HCT116 (cell line): ENCODE results near the gene GNMT. TPM values are rescaled to one million over a fixed set of nuclear protein-coding genes. Genes with fewer than 3 reads are reported as not detected.
A peak's percentile ranks its signal among the peaks of the same experiment; 100 is the strongest.
"Not testable (repeated sequence)": the region's sequence is repeated elsewhere in the genome, so short reads cannot be mapped to it uniquely, and the experiment has no call there.

Source experiments
- ATAC-seq: fragments of 200-7000 bp; cut with Tn5 transposase; 2 replicates; pipeline ENCODE4 v1.9.1; 2020; ENCODE audit warnings: mild to moderate bottlenecking, moderate library complexity
- BruUV-seq: library from RNA; stranded (reverse); fragments of 400-500 nt; replicated peaks from 2 replicates; lab custom pipeline; 2021; lab: Mats Ljungman, UMichigan
- CTCF ChIA-PET: fragments of 300-600 bp; sonication (Branson Sonifier 250); formaldehyde crosslinking; loops from one replicate; lab custom pipeline; 2021; ENCODE audit warnings: antibody characterized with exemption; lab: Charles Lee
- POLR2A ChIA-PET: fragments of 300-600, 350-600 bp; sonication (Branson Sonifier 250); formaldehyde crosslinking; loops from one replicate; lab custom pipeline; 2021; ENCODE audit warnings: antibody characterized with exemption; lab: Charles Lee
- RAD21 ChIA-PET, 2 experiments: fragments of 300-600 bp; sonication (Branson Sonifier 250); formaldehyde crosslinking; loops; one replicate each; lab custom pipeline; 2023; ENCODE audit warnings: low total read pairs in 2 of 2; ENCODE audit not compliant: uncharacterized antibody in 2 of 2, unreplicated experiment in 2 of 2, low non-redundant PET in 1 of 2; lab: Charles Lee
- DNase-seq: peaks from one replicate; pipeline ENCODE4 v3.0.0-alpha.2; 2010; ENCODE audit warnings: low read depth, low spot score
- H2AFZ ChIP-seq: fragments of 200-600 bp; shearing (Covaris generic), sonication (generic); 2 replicates; pipeline ENCODE4 v1.6.1; 2017; ENCODE audit warnings: low read depth, mixed run types, mixed read lengths, antibody characterized with exemption, low read length; ENCODE audit not compliant: poor library complexity, severe bottlenecking
- H3K27ac ChIP-seq: 2 replicates; pipeline ENCODE4 v1.5.1; 2012; ENCODE audit warnings: low read depth, low read length
- H3K27me3 ChIP-seq: fragments of 200-600 bp; sonication (generic); 2 replicates; pipeline ENCODE4 v1.6.1; 2016; ENCODE audit warnings: mixed run types, low read length, mixed read lengths; ENCODE audit not compliant: insufficient read depth
- H3K36me3 ChIP-seq, 2 experiments: fragments of 200-500 bp in 1 of 2; fragments of 200-600 bp in 1 of 2; sonication (Bioruptor generic) in 1 of 2; sonication (generic) in 1 of 2; 2 replicates each; pipeline versions ENCODE4 v1.5.1 to v1.6.1; 2014 to 2016; ENCODE audit warnings: low read length in 2 of 2, inconsistent platforms in 1 of 2, mixed read lengths in 1 of 2, mixed run types in 1 of 2; ENCODE audit not compliant: insufficient read depth in 2 of 2, control insufficient read depth in 1 of 2
- H3K4me1 ChIP-seq, 2 experiments: fragments of 200-600 bp in 1 of 2; sonication (generic) in 1 of 2; 2 replicates each; pipeline versions ENCODE4 v1.5.1 to v1.6.1; 2012 to 2017; ENCODE audit warnings: low read length in 2 of 2, inconsistent platforms in 1 of 2, mild to moderate bottlenecking in 1 of 2, mixed read lengths in 1 of 2, mixed run types in 1 of 2, moderate library complexity in 1 of 2; ENCODE audit not compliant: insufficient read depth in 2 of 2, control insufficient read depth in 1 of 2
- H3K4me2 ChIP-seq: fragments of 200-600 bp; sonication (generic); 2 replicates; pipeline ENCODE4 v1.6.1; 2017; ENCODE audit warnings: mixed run types, low read length, mixed read lengths
- H3K4me3 ChIP-seq, 2 experiments: fragments of 200-600 bp in 1 of 2; sonication (generic) in 1 of 2; replicated peaks in 1 of 2; 2 replicates each; pipeline ENCODE4 v1.5.1; 2011 to 2016; ENCODE audit warnings: low read length in 2 of 2, control low read depth in 1 of 2, low read depth in 1 of 2, mild to moderate bottlenecking in 1 of 2, mixed read lengths in 1 of 2, mixed run types in 1 of 2
- H3K79me2 ChIP-seq: fragments of 200-600 bp; sonication (generic); 2 replicates; pipeline ENCODE4 v1.6.1; 2017; ENCODE audit warnings: mild to moderate bottlenecking, mixed run types, low read length, moderate library complexity, mixed read lengths; ENCODE audit not compliant: insufficient read depth
- H3K9ac ChIP-seq: fragments of 200-600 bp; sonication (generic); 2 replicates; pipeline ENCODE4 v1.6.1; 2016; ENCODE audit warnings: low read length, mixed read lengths
- H3K9me2 ChIP-seq: fragments of 200-600 bp; sonication (generic), shearing (Covaris generic); 2 replicates; pipeline ENCODE4 v1.6.1; 2017; ENCODE audit warnings: mixed run types, mild to moderate bottlenecking, moderate library complexity; ENCODE audit not compliant: insufficient read depth
- H3K9me3 ChIP-seq, 2 experiments: fragments of 200-500 bp in 1 of 2; fragments of 200-600 bp in 1 of 2; sonication (Bioruptor generic) in 1 of 2; sonication (generic) in 1 of 2; 2 replicates each; pipeline ENCODE4 v1.6.1; 2014 to 2017; ENCODE audit warnings: low read length in 2 of 2, mixed read lengths in 2 of 2, inconsistent platforms in 1 of 2, low read depth in 1 of 2, mild to moderate bottlenecking in 1 of 2, mixed run types in 1 of 2, moderate library complexity in 1 of 2; ENCODE audit not compliant: control insufficient read depth in 1 of 2, insufficient read depth in 1 of 2
- H4K20me1 ChIP-seq: fragments of 200-600 bp; sonication (generic), shearing (Covaris generic); 2 replicates; pipeline ENCODE4 v1.6.1; 2017; ENCODE audit warnings: mixed run types, mild to moderate bottlenecking, moderate library complexity; ENCODE audit not compliant: insufficient read depth
- MAX ChIP-seq: IDR thresholded peaks from 2 replicates; pipeline ENCODE4 v1.6.1; 2012
- POLR2A ChIP-seq: IDR thresholded peaks from 2 replicates; pipeline ENCODE4 v1.7.0; 2011; ENCODE audit warnings: borderline replicate concordance; ENCODE audit not compliant: insufficient read depth, insufficient read length; ENCODE audit errors: extremely low read depth
- RAD21 ChIP-seq: IDR thresholded peaks from 2 replicates; pipeline ENCODE4 v1.6.1; 2012; ENCODE audit warnings: low read depth, mild to moderate bottlenecking
- intact Hi-C: fragments of 100-400 bp; cut with micrococcal nuclease; formaldehyde crosslinking; loops from 2 replicates; pipeline ENCODE4 v1.10.0; 2022
- total RNA-seq: library from RNA; stranded (reverse); gene quantifications from one replicate; pipeline ENCODE4 v1.2.1, GENCODE V29; 2021; ENCODE audit not compliant: unreplicated experiment

GNMT gene
- total RNA-seq, 1 experiment from 2014 or later: 0.57 TPM

GRCh38 chr6:42993445-42993844 lies 32.9 kb downstream of the GNMT start:
- Histone ChIP-seq H3K9me2 (no peaks in the 10 kb centered on the region), H3K9me3 (no peaks in the 10 kb centered on the region), H3K36me3 (peaks cover 5 to 13% of the 10 kb centered on the region in 2 experiments; a peak in 3 of 4 replicates), H3K27ac (no peak overlapping the region), H3K4me3 (no peak overlapping the region), H4K20me1 (no peaks in the 10 kb centered on the region), H3K79me2 (peaks cover 4% of the 10 kb centered on the region; the same call in 1 of the 2 replicates), H3K9ac (no peak overlapping the region), H3K27me3 (no peaks in the 10 kb centered on the region), H3K4me2 (no peak overlapping the region), H2AFZ (no peak overlapping the region), H3K4me1 (no peaks in the 10 kb centered on the region)
- intact Hi-C loops: no loop called here
- CTCF ChIA-PET: no interaction called here
- BruUV-seq: no TSS peak
- POLR2A ChIA-PET: no interaction called here
- RAD21 ChIA-PET: no interaction called here
- TF ChIP-seq MAX: no peak
- no peak for DNase-seq
- ATAC-seq: no peak

- H3K79me2 ChIP-seq: peaks cover 4% of the 10 kb centered on the region; the same call in 1 of the 2 replicates
- ATAC-seq (no peak), DNase-seq (no peak)
- BruUV-seq: no TSS peak
- no peak overlapping the region for H3K27ac ChIP-seq
- no peaks in the 10 kb centered on the region for H4K20me1 ChIP-seq
- intact Hi-C loops: no loop called here
- peaks cover 2 to 3% of the 10 kb centered on the region in 2 experiments; a peak in 1 of 4 replicates for H3K36me3 ChIP-seq
- no peak overlapping the region for H2AFZ ChIP-seq
- TF ChIP-seq RAD21 (peak; percentile 16; the same call in 1 of the 2 replicates), POLR2A (no peak)
- ChIA-PET POLR2A (interaction anchor here (1.0 to 1.1 kb wide), 2 partner anchors 12 to 17 kb away, joined by 3 to 4 read pairs; partner anchors contain the start of genes KLHDC3, MEA1 and PPP2R5D), RAD21 (no interaction called here), CTCF (interaction anchor here (1.2 to 2.6 kb wide), 3 partner anchors 9 to 147 kb away, joined by 3 to 12 read pairs (median 3); partner anchors contain the start of gene PPP2R5D)
- no peak overlapping the region for H3K4me2 ChIP-seq
- H3K9me2 ChIP-seq: no peaks in the 10 kb centered on the region
- no peaks in the 10 kb centered on the region for H3K4me1 ChIP-seq
- H3K9me3 ChIP-seq: no peaks in the 10 kb centered on the region
- H3K9ac ChIP-seq: no peak overlapping the region
- H3K4me3 ChIP-seq: no peak overlapping the region
- H3K27me3 ChIP-seq: no peaks in the 10 kb centered on the region
Observed at GRCh38 chr6:42996513-42996912, 36.0 kb downstream of the GNMT start.

GRCh38 chr6:42998205-42998604 lies 37.7 kb downstream of the GNMT start:
- DNase-seq, H3K4me2 ChIP-seq, H3K9me2 ChIP-seq, H2AFZ ChIP-seq, H3K4me1 ChIP-seq, H3K36me3 ChIP-seq, POLR2A ChIA-PET, ATAC-seq, H4K20me1 ChIP-seq, H3K4me3 ChIP-seq, H3K79me2 ChIP-seq, H3K27me3 ChIP-seq, BruUV-seq, H3K9ac ChIP-seq, RAD21 ChIA-PET, H3K9me3 ChIP-seq, intact Hi-C loops, CTCF ChIA-PET, H3K27ac ChIP-seq: not testable (repeated sequence)
